Lung (tissue), 12 donors: ENCODE measurements around the gene SERPINB2. TPM values are rescaled to one million over a fixed set of nuclear protein-coding genes. Genes with fewer than 3 reads are reported as not detected.

Experiments used
- ATAC-seq: fragments of 200-7000 bp; cut with Tn5 transposase; one replicate; pipeline ENCODE4 v1.9.1; 2020; ENCODE audit warnings: moderate number of reproducible peaks; ENCODE audit not compliant: insufficient read depth, low FRiP score
- DNase-seq, 3 donors: peaks; one replicate each; pipeline ENCODE4 v3.0.0-alpha.2; 2013 to 2017
- H3K27ac ChIP-seq, 2 donors: one replicate each; pipeline ENCODE4 v1.5.1; 2013; ENCODE audit warnings: mild to moderate bottlenecking in 2 of 2, moderate library complexity in 2 of 2, control low read depth in 1 of 2, inconsistent platforms in 1 of 2, low read depth in 1 of 2, low read length in 1 of 2
- H3K27me3 ChIP-seq, 3 donors: one replicate each; pipeline ENCODE4 v1.5.1; 2013; ENCODE audit warnings: low read length in 2 of 3; ENCODE audit not compliant: control insufficient read depth in 3 of 3, insufficient read depth in 3 of 3
- H3K36me3 ChIP-seq, 4 donors: one replicate each; pipeline ENCODE4 v1.5.1; 2013; ENCODE audit warnings: low read length in 4 of 4, mild to moderate bottlenecking in 1 of 4, moderate library complexity in 1 of 4; ENCODE audit not compliant: control insufficient read depth in 4 of 4, insufficient read depth in 4 of 4
- H3K4me1 ChIP-seq, 5 donors: one replicate each; pipeline ENCODE4 v1.5.1; 2013; ENCODE audit warnings: low read length in 5 of 5, mild to moderate bottlenecking in 2 of 5, moderate library complexity in 1 of 5; ENCODE audit not compliant: control insufficient read depth in 5 of 5, insufficient read depth in 5 of 5
- H3K4me3 ChIP-seq: one replicate; pipeline ENCODE4 v1.5.1; 2013; ENCODE audit warnings: mild to moderate bottlenecking, control low read depth, moderate library complexity
- H3K9ac ChIP-seq, 2 donors: one replicate each; pipeline ENCODE4 v1.5.1; 2013; ENCODE audit warnings: low read length in 2 of 2, control low read depth in 1 of 2; ENCODE audit not compliant: insufficient read depth in 1 of 2
- H3K9me3 ChIP-seq, 4 donors: one replicate each; pipeline ENCODE4 v1.5.1; 2013; ENCODE audit warnings: low read length in 3 of 4, mild to moderate bottlenecking in 1 of 4, moderate library complexity in 1 of 4; ENCODE audit not compliant: control insufficient read depth in 4 of 4, insufficient read depth in 3 of 4
- WGBS, 2 donors: extraction: QIAGEN DNeasy Blood & Tissue Kit; methylation state at CpG; one replicate each; pipeline ENCODE4 v1.1.7; 2013; 5-methylcytosine and 5-hydroxymethylcytosine counted together
- polyA plus RNA-seq, 2 donors: library from polyadenylated mRNA; stranded (reverse); fragments of 200-250 nt; gene quantifications; one replicate each; pipeline ENCODE4 v1.2.1, GENCODE V29; 2013
- total RNA-seq, 2 donors: library from RNA; depleted of rRNA in 1 of 2; stranded (reverse); fragments of >200 nt in 1 of 2; gene quantifications; one replicate each; pipeline ENCODE4 v1.2.1, GENCODE V29; 2014 to 2021
- TF ChIP-seq, protein P1 (sequence below): IDR thresholded peaks from 2 replicates; pipeline ENCODE4 v1.5.1; 2012; ENCODE audit warnings: mild to moderate bottlenecking; ENCODE audit errors: control extremely low read depth, extremely low read depth
- donor health status: control.
- donor health status: control.
- donor health status: Bipolar disorder and iron deficiency.
- donor health status: healthy.
- donor health status: DM: yes; HTN: yes; CAD: no.

The SERPINB2 gene
- total and polyA plus RNA-seq, 4 donors = 1.3 to 14.5 (median 2.8) TPM

DNA sequence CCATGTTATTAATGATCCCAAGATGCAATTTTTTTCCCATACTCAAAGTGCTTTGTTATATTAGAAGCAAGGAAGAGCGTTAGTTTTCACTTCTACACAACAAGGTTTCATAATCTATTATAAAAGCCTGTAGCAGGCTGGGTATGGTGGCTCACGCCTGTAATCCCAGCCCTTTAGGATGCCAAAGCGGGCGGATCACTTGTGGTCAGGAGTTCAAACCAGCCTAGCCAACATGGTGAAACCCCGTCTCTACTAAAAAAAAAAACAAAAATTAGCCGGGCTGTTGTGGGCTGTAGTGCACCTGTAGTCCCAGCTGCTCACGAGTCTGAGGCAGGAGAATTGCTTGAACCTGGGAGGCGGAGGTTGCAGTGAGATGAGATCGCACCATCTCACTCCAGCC is 19.0 kb upstream of the SERPINB2 start:
- DNase-seq (no peak), ATAC-seq (no peak)
- H3K9me3 ChIP-seq = no peaks in the 10 kb centered on the region

DNA sequence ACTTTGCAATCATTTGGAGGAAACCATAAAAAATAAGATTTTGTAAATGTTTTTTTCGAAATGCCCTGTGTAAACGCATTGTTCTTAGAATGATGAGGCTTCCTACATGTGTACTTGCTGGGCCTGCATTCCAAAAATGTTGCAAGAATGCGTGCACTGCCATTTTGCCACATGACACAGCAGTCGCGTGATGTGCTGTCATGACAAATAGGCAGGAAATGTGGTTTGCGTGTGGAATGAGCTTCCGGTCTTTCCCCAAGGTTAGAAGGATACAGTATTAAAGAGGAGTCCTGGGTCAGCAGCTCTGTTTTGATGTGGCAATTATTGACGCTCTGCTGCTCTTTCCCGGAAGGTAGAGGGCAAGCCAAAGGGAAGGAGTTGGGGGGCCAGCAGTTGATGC is 18.1 kb upstream of the SERPINB2 start:
- 26 to 56% methylated on average over 9 of the region's 9 CpGs for WGBS, 2 donors
- DNase-seq = no peak
- peaks cover 0 to 1% (median 0%) of the 10 kb centered on the region in 5 donors for H3K4me1 ChIP-seq
- no peaks in the 10 kb centered on the region for H3K36me3 ChIP-seq
- peak overlapping the region in 1 of 2 donors; percentile 40 for H3K27ac ChIP-seq
- TF ChIP-seq, protein P1, sequence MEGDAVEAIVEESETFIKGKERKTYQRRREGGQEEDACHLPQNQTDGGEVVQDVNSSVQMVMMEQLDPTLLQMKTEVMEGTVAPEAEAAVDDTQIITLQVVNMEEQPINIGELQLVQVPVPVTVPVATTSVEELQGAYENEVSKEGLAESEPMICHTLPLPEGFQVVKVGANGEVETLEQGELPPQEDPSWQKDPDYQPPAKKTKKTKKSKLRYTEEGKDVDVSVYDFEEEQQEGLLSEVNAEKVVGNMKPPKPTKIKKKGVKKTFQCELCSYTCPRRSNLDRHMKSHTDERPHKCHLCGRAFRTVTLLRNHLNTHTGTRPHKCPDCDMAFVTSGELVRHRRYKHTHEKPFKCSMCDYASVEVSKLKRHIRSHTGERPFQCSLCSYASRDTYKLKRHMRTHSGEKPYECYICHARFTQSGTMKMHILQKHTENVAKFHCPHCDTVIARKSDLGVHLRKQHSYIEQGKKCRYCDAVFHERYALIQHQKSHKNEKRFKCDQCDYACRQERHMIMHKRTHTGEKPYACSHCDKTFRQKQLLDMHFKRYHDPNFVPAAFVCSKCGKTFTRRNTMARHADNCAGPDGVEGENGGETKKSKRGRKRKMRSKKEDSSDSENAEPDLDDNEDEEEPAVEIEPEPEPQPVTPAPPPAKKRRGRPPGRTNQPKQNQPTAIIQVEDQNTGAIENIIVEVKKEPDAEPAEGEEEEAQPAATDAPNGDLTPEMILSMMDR = no peak
- no peak overlapping the region for H3K4me3 ChIP-seq
- H3K27me3 ChIP-seq = no peaks in the 10 kb centered on the region
- no peaks in the 10 kb centered on the region for H3K9me3 ChIP-seq
- no peak overlapping the region for H3K9ac ChIP-seq
- no peak for ATAC-seq

More for the DNA sequence above, 19.0 kb upstream of the SERPINB2 start:
- H3K4me1 ChIP-seq = peaks cover 0 to 1% (median 0%) of the 10 kb centered on the region in 5 donors
- H3K27ac ChIP-seq = no peak overlapping the region
- no peak overlapping the region for H3K4me3 ChIP-seq
- TF ChIP-seq, protein P1 = no peak
- 88 to 92% methylated on average over 9 of the region's 9 CpGs for WGBS, 2 donors
- no peaks in the 10 kb centered on the region for H3K36me3 ChIP-seq
- no peaks in the 10 kb centered on the region for H3K27me3 ChIP-seq
- H3K9ac ChIP-seq = no peak overlapping the region

DNA sequence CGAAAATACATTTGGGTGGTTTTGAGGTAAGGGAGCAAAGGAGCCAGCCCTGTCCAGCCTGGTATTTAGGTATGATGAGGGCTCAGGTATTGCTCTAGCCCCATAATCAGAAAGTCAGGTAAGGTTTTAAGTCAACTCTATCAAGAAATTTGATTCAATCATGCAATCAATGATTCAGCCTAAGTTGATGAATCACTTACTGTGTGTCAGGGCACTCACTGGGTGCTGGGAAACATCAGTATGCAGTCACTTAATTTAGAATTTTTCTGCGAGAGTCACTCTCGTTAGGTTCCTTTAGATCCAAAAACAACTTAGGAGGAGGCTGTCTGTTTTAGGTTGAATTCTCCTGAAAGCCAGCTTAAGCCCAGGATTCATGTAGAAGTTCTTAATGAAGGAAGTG is 17.7 kb upstream of the SERPINB2 start:
- Histone ChIP-seq H3K4me1 (peaks cover 0 to 1% (median 0%) of the 10 kb centered on the region in 5 donors), H3K9ac (no peak overlapping the region), H3K4me3 (no peak overlapping the region), H3K27me3 (no peaks in the 10 kb centered on the region), H3K9me3 (no peaks in the 10 kb centered on the region), H3K27ac (peak overlapping the region in 1 of 2 donors; percentile 40), H3K36me3 (no peaks in the 10 kb centered on the region)
- DNase-seq (no peak), ATAC-seq (no peak)
- WGBS, 2 donors = 80 to 85% methylated on average over 3 of the region's 3 CpGs
- TF ChIP-seq, protein P1 = no peak

DNA sequence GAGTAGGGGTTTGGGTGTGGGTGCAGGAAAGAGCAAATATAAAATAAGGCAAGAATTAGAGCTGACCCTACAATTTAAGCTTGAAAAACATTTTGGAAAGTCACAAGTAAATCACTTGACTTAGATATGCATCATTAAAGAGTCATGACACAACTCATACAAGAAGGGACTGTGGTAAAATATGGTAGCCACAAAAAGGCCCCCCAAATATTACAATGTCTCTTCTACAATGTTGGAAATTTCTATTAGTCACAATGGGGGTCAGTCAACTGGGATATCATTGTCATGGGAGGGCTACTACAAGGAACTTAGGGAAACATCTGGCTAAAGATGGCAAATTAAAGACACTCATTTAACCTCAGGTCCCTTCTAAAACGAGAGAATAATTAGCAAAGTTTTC is 15.7 kb upstream of the SERPINB2 start:
- TF ChIP-seq, protein P1 = no peak
- no peak for ATAC-seq

More for the DNA sequence above, 15.7 kb upstream of the SERPINB2 start:
- no peak for DNase-seq
- no peak overlapping the region for H3K9ac ChIP-seq
- H3K27me3 ChIP-seq = no peaks in the 10 kb centered on the region
- H3K4me1 ChIP-seq = peaks cover 0 to 1% (median 0%) of the 10 kb centered on the region in 5 donors
- H3K27ac ChIP-seq = no peak overlapping the region
- H3K36me3 ChIP-seq = no peaks in the 10 kb centered on the region
- WGBS, 2 donors = 69 to 77% methylated on average over 1 of the region's 1 CpG
- H3K9me3 ChIP-seq = no peaks in the 10 kb centered on the region
- H3K4me3 ChIP-seq = no peak overlapping the region
